H9 (cell line): ENCODE measurements around the gene GPAT2. TPM values are rescaled to one million over a fixed set of nuclear protein-coding genes. Genes with fewer than 3 reads are reported as not detected.

Source experiments
- DNase-seq: peaks from one replicate; pipeline ENCODE4 v3.0.0-alpha.2; 2017
- H2AFZ ChIP-seq: one replicate; pipeline ENCODE4 v1.6.1; 2013; ENCODE audit warnings: mild to moderate bottlenecking, low read length, control low read depth, moderate library complexity
- H2AK5ac ChIP-seq: 2 replicates; pipeline ENCODE4 v1.6.1; 2013; ENCODE audit warnings: low read length, control low read depth, mixed read lengths; ENCODE audit not compliant: insufficient read length
- H2BK120ac ChIP-seq: one replicate; pipeline ENCODE4 v1.6.1; 2013; ENCODE audit warnings: low read depth, mild to moderate bottlenecking, low read length, control low read depth, inconsistent platforms; ENCODE audit not compliant: poor library complexity, severe bottlenecking
- H2BK12ac ChIP-seq: 2 replicates; pipeline ENCODE4 v1.6.1; 2013; ENCODE audit warnings: low read length, control low read depth, mixed read lengths, low read depth; ENCODE audit not compliant: insufficient read length
- H2BK15ac ChIP-seq: 2 replicates; pipeline ENCODE4 v1.6.1; 2013; ENCODE audit warnings: low read depth, low read length, control low read depth
- H2BK20ac ChIP-seq: one replicate; pipeline ENCODE4 v1.6.1; 2013; ENCODE audit warnings: low read depth, mild to moderate bottlenecking, low read length, control low read depth, inconsistent platforms; ENCODE audit not compliant: poor library complexity, severe bottlenecking
- H2BK5ac ChIP-seq: 2 replicates; pipeline ENCODE4 v1.6.1; 2013; ENCODE audit warnings: low read length, control low read depth, mixed read lengths; ENCODE audit not compliant: insufficient read length
- H3K14ac ChIP-seq: 2 replicates; pipeline ENCODE4 v1.6.1; 2013; ENCODE audit warnings: low read length, control low read depth; ENCODE audit not compliant: insufficient read depth
- H3K18ac ChIP-seq: 2 replicates; pipeline ENCODE4 v1.6.1; 2013; ENCODE audit warnings: low read depth, mild to moderate bottlenecking, mixed read lengths, low read length, control low read depth; ENCODE audit not compliant: insufficient read length
- H3K23ac ChIP-seq: 2 replicates; pipeline ENCODE4 v1.6.1; 2013; ENCODE audit warnings: low read length, control low read depth, mixed read lengths, low read depth; ENCODE audit not compliant: insufficient read length
- H3K23me2 ChIP-seq: 2 replicates; pipeline ENCODE4 v1.6.1; 2013; ENCODE audit warnings: low read depth, mild to moderate bottlenecking, mixed read lengths, low read length, control low read depth; ENCODE audit not compliant: insufficient read length, poor library complexity, severe bottlenecking
- H3K27ac ChIP-seq: 2 replicates; pipeline ENCODE4 v1.5.1; 2013; ENCODE audit warnings: low read length, control low read depth, mixed read lengths, low read depth; ENCODE audit not compliant: insufficient read length
- H3K27me3 ChIP-seq: 2 replicates; pipeline ENCODE4 v1.6.1; 2013; ENCODE audit warnings: low read length, control low read depth, inconsistent platforms; ENCODE audit not compliant: insufficient read depth
- H3K4ac ChIP-seq: 2 replicates; pipeline ENCODE4 v1.6.1; 2013; ENCODE audit warnings: low read depth, mild to moderate bottlenecking, control low read depth, inconsistent platforms, low read length, moderate library complexity
- H3K4me1 ChIP-seq: 2 replicates; pipeline ENCODE4 v1.6.1; 2013; ENCODE audit warnings: low read length, control low read depth, inconsistent platforms; ENCODE audit not compliant: insufficient read depth
- H3K4me2 ChIP-seq: 2 replicates; pipeline ENCODE4 v1.6.1; 2013; ENCODE audit warnings: low read length, control low read depth, mixed read lengths; ENCODE audit not compliant: insufficient read length, insufficient read depth
- H3K56ac ChIP-seq: 2 replicates; pipeline ENCODE4 v1.6.1; 2013; ENCODE audit warnings: low read depth, mild to moderate bottlenecking, mixed read lengths, low read length, control low read depth; ENCODE audit not compliant: insufficient read length
- H3K79me1 ChIP-seq: 2 replicates; pipeline ENCODE4 v1.6.1; 2013; ENCODE audit warnings: low read depth, mild to moderate bottlenecking, moderate library complexity, low read length, control low read depth, inconsistent platforms; ENCODE audit not compliant: insufficient read depth, poor library complexity, severe bottlenecking
- H3K79me2 ChIP-seq: 2 replicates; pipeline ENCODE4 v1.6.1; 2013; ENCODE audit warnings: low read length, control low read depth, inconsistent platforms; ENCODE audit not compliant: insufficient read depth
- H3K9ac ChIP-seq: 2 replicates; pipeline ENCODE4 v1.6.1; 2013; ENCODE audit warnings: low read length, control low read depth, mixed read lengths; ENCODE audit not compliant: insufficient read length; ENCODE audit errors: extremely low read depth
- H3K9me3 ChIP-seq: one replicate; pipeline ENCODE4 v1.6.1; 2013; ENCODE audit warnings: low read depth, low read length, inconsistent platforms; ENCODE audit not compliant: control insufficient read depth
- H3T11ph ChIP-seq: one replicate; pipeline ENCODE4 v1.6.1; 2013; ENCODE audit warnings: mild to moderate bottlenecking, low read length, control low read depth, inconsistent platforms
- H4K20me1 ChIP-seq: one replicate; pipeline ENCODE4 v1.6.1; 2013; ENCODE audit not compliant: control insufficient read depth, insufficient read length, insufficient read depth
- H4K5ac ChIP-seq: 2 replicates; pipeline ENCODE4 v1.6.1; 2013; ENCODE audit warnings: low read depth, mild to moderate bottlenecking, mixed read lengths, low read length, control low read depth; ENCODE audit not compliant: insufficient read length
- H4K8ac ChIP-seq: replicated peaks from 2 replicates; pipeline ENCODE4 v1.6.1; 2013; ENCODE audit warnings: low read length, control low read depth, mixed read lengths, low read depth; ENCODE audit not compliant: insufficient read length
- H4K91ac ChIP-seq: 2 replicates; pipeline ENCODE4 v1.6.1; 2013; ENCODE audit warnings: low read depth, mild to moderate bottlenecking, moderate library complexity, mixed read lengths, low read length, control low read depth; ENCODE audit not compliant: insufficient read length
- H3K27ac Mint-ChIP-seq, 3 experiments: 2 replicates in 2 of 3; 3 replicates in 1 of 3; pipeline ENCODE4 v1.8.0; 2020 to 2021; ENCODE audit warnings: mixed read lengths in 3 of 3, mild to moderate bottlenecking in 1 of 3, moderate library complexity in 1 of 3
- H3K27me3 Mint-ChIP-seq: 2 replicates; pipeline ENCODE4 v1.8.0; 2021; ENCODE audit warnings: low read depth, mild to moderate bottlenecking, moderate library complexity, mixed read lengths
- H3K36me3 Mint-ChIP-seq, 3 experiments: 2 replicates in 2 of 3; 3 replicates in 1 of 3; pipeline ENCODE4 v1.8.0; 2020 to 2021; ENCODE audit warnings: low read depth in 3 of 3, mixed read lengths in 3 of 3; ENCODE audit not compliant: insufficient read depth in 1 of 3
- H3K4me1 Mint-ChIP-seq, 2 experiments: 2 replicates each; pipeline ENCODE4 v1.8.0; 2020; ENCODE audit warnings: mixed read lengths in 2 of 2
- H3K4me3 Mint-ChIP-seq, 2 experiments: 2 replicates in 1 of 2; 3 replicates in 1 of 2; pipeline ENCODE4 v1.8.0; 2020 to 2021; ENCODE audit warnings: mild to moderate bottlenecking in 2 of 2, mixed read lengths in 2 of 2, moderate library complexity in 1 of 2
- H3K9me3 Mint-ChIP-seq, 2 experiments: 2 replicates in 1 of 2; 3 replicates in 1 of 2; pipeline ENCODE4 v1.8.0; 2020; ENCODE audit warnings: mild to moderate bottlenecking in 2 of 2, mixed read lengths in 2 of 2, moderate library complexity in 1 of 2
- WGBS: extraction: QIAGEN DNeasy Blood & Tissue Kit; methylation state at CpG from one replicate; pipeline ENCODE4 v1.1.7; 2013; ENCODE audit warnings: missing lambda C conversion rate, low lambda C conversion rate, mixed read lengths; ENCODE audit not compliant: insufficient read length; ENCODE audit errors: extremely low coverage; 5-methylcytosine and 5-hydroxymethylcytosine counted together
- total RNA-seq: library from RNA; stranded (reverse); gene quantifications from 2 replicates; pipeline ENCODE4 v1.2.1, GENCODE V29; 2021
- TF ChIP-seq, protein P1 (sequence below): fragments of 200-600 bp; sonication (generic); conservative IDR thresholded peaks from 3 replicates; pipeline ENCODE4 v1.8.0; 2021; ENCODE audit warnings: antibody characterized with exemption, mild to moderate bottlenecking

Gene GPAT2
- total RNA-seq, 1 experiment from 2014 or later = 0.17 TPM

DNA sequence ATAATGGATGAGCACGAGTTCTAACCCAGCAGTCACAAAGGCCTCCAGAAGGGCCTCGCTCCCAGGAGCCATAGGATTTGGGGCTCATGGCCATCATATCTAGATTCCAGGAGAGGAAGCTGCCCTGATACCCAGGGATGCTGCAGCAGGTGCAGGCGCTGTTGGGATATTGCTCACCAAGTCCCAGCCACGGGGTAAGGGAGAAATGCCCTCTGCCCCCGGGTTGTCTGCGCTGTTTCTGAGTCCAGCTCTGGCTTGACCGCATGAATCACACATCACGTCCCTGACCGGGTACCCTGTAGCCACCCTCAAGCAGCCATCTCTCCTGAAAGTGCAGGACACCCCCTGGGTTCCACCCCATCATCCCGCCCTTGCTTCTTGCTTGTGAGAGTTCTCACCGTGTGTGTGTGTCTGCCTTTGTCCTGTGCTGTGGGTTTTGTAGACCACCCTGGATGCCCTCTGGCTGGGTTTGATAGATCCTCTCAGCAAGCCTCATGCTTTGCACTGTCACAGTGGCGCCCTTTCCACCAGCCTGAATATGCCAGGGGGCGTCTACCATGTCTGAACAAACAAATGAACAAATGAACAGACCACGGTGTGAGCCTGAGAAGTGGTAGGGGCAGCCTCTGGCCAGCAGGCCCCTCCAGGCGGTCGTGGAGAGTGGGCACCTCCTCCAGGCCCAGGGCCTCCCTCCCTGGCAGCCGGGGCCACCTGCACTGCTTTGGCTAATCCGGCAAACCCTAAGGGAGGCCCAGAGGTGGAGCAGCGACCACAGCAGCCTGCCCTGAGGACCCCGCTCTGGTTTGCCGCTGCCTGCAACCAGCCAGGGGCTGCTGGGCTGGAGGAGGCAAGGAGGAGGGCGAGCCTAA, 49.5 kb upstream of the GPAT2 start:
- no peak overlapping the region for H3K9ac ChIP-seq
- no peak overlapping the region for H3K4ac ChIP-seq
- TF ChIP-seq, protein P1, sequence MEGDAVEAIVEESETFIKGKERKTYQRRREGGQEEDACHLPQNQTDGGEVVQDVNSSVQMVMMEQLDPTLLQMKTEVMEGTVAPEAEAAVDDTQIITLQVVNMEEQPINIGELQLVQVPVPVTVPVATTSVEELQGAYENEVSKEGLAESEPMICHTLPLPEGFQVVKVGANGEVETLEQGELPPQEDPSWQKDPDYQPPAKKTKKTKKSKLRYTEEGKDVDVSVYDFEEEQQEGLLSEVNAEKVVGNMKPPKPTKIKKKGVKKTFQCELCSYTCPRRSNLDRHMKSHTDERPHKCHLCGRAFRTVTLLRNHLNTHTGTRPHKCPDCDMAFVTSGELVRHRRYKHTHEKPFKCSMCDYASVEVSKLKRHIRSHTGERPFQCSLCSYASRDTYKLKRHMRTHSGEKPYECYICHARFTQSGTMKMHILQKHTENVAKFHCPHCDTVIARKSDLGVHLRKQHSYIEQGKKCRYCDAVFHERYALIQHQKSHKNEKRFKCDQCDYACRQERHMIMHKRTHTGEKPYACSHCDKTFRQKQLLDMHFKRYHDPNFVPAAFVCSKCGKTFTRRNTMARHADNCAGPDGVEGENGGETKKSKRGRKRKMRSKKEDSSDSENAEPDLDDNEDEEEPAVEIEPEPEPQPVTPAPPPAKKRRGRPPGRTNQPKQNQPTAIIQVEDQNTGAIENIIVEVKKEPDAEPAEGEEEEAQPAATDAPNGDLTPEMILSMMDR = no peak
- Mint-ChIP-seq H3K4me3 (no peak overlapping the region), H3K27ac (no peak overlapping the region; a peak in 2 of 7 replicates), H3K4me1 (peaks cover 0 to 4% of the 10 kb centered on the region in 2 experiments; a peak in 2 of 4 replicates), H3K27me3 (peaks cover 5% of the 10 kb centered on the region; the same call in 1 of the 2 replicates), H3K9me3 (peaks cover 0 to 2% of the 10 kb centered on the region in 2 experiments; a peak in 1 of 5 replicates), H3K36me3 (no peaks in the 10 kb centered on the region; a peak in 1 of 7 replicates)
- DNase-seq = peak; percentile 18
- no peak overlapping the region for H3K23ac ChIP-seq
- H3K9me3 ChIP-seq = no peaks in the 10 kb centered on the region
- no peak overlapping the region for H3K27ac ChIP-seq
- no peak overlapping the region for H2BK120ac ChIP-seq
- no peak overlapping the region; the same call in 1 of the 2 replicates for H3K14ac ChIP-seq
- H3K79me2 ChIP-seq = no peaks in the 10 kb centered on the region
- H4K20me1 ChIP-seq = no peaks in the 10 kb centered on the region
- H2BK5ac ChIP-seq = no peak overlapping the region
- no peaks in the 10 kb centered on the region for H3K79me1 ChIP-seq
- no peak overlapping the region for H2BK20ac ChIP-seq
- H3K18ac ChIP-seq = no peak overlapping the region
- H2BK12ac ChIP-seq = no peak overlapping the region
- H4K8ac ChIP-seq = no peak overlapping the region
- H4K5ac ChIP-seq = no peak overlapping the region
- H3T11ph ChIP-seq = no peak overlapping the region
- no peak overlapping the region for H4K91ac ChIP-seq
- no peak overlapping the region for H2AFZ ChIP-seq
- no peak overlapping the region for H3K4me2 ChIP-seq
- no peak overlapping the region for H3K56ac ChIP-seq
- no peaks in the 10 kb centered on the region for H3K4me1 ChIP-seq
- WGBS = no CpG with 5 or more reads among the region's 22 CpGs
- H3K27me3 ChIP-seq = no peaks in the 10 kb centered on the region
- H2AK5ac ChIP-seq = no peak overlapping the region
- no peaks in the 10 kb centered on the region for H3K23me2 ChIP-seq
- no peak overlapping the region for H2BK15ac ChIP-seq
